HuH-7.5 (cell line): ENCODE measurements around the gene EML5.
"Not testable (repeated sequence)": the region's sequence is repeated elsewhere in the genome, so short reads cannot be mapped to it uniquely, and the experiment has no call there.

Experiments
- DNase-seq: peaks from one replicate; pipeline ENCODE4 v3.0.0; 2011; ENCODE audit warnings: low spot score

EML5 gene

GRCh38 chr14:88802596-88802995 lies 9.8 kb upstream of the EML5 start:
- no peak for DNase-seq

GRCh38 chr14:88799522-88799921 lies 6.8 kb upstream of the EML5 start:
- no peak for DNase-seq

GRCh38 chr14:88798156-88798555 lies 5.4 kb upstream of the EML5 start:
- DNase-seq: no peak

GRCh38 chr14:88793259-88793625 lies 489 bp upstream of the EML5 start:
- no peak for DNase-seq

- DNase-seq: no peak
Measured at GRCh38 chr14:88791629-88792472, 902 bp downstream of the EML5 start.

- no peak for DNase-seq
Measured at GRCh38 chr14:88791252-88791621, 1.5 kb downstream of the EML5 start.

GRCh38 chr14:88790501-88791251 lies 2.1 kb downstream of the EML5 start:
- no peak for DNase-seq

GRCh38 chr14:88789573-88789972 lies 3.2 kb downstream of the EML5 start:
- not testable (repeated sequence) for DNase-seq

GRCh38 chr14:88786715-88787114 lies 6.0 kb downstream of the EML5 start:
- DNase-seq: no peak

GRCh38 chr14:88785911-88786310 lies 6.8 kb downstream of the EML5 start:
- no peak for DNase-seq

GRCh38 chr14:88775532-88775931 lies 17.2 kb downstream of the EML5 start:
- DNase-seq: no peak

- no peak for DNase-seq
Measured at GRCh38 chr14:88770736-88771135, 22.0 kb downstream of the EML5 start.

- no peak for DNase-seq
Measured at GRCh38 chr14:88765130-88765529, 27.6 kb downstream of the EML5 start.

GRCh38 chr14:88753873-88754272 lies 38.9 kb downstream of the EML5 start:
- no peak for DNase-seq

- DNase-seq: no peak
Measured at GRCh38 chr14:88750945-88751344, 41.8 kb downstream of the EML5 start.

- DNase-seq: no peak
Measured at GRCh38 chr14:88750413-88750812, 42.3 kb downstream of the EML5 start.

- DNase-seq: no peak
Measured at GRCh38 chr14:88749139-88749538, 43.6 kb downstream of the EML5 start.

GRCh38 chr14:88748288-88748687 lies 44.5 kb downstream of the EML5 start:
- no peak for DNase-seq

GRCh38 chr14:88746052-88746451 lies 46.7 kb downstream of the EML5 start:
- DNase-seq: no peak

GRCh38 chr14:88737245-88737644 lies 55.5 kb downstream of the EML5 start:
- DNase-seq: no peak

- no peak for DNase-seq
Measured at GRCh38 chr14:88733121-88733520, 59.6 kb downstream of the EML5 start.

- no peak for DNase-seq
Measured at GRCh38 chr14:88729159-88729558, 63.6 kb downstream of the EML5 start.

- DNase-seq: no peak
Measured at GRCh38 chr14:88727057-88727456, 65.7 kb downstream of the EML5 start.

- DNase-seq: no peak
Measured at GRCh38 chr14:88710709-88711108, 82.0 kb downstream of the EML5 start.
